ENCODE data around the gene LRBA.
"Not testable (repeated sequence)": the region's sequence is repeated elsewhere in the genome, so short reads cannot be mapped to it uniquely, and the experiment has no call there.

The LRBA gene

GRCh38 chr4:150983851-150984250, 31.2 kb downstream of the LRBA start:
- TF ChIP-seq POLR2AphosphoS5 (IDR thresholded peaks at IDR 0.05; ENCODE audit: low read depth, low read length) (no peak), TAF1 (IDR thresholded peaks at IDR 0.05; ENCODE audit: borderline replicate concordance, low read depth, low read length) (no peak), POLR2A (IDR thresholded peaks at IDR 0.05; ENCODE audit: low read depth, low read length) (no peak)
- FAIRE-seq, result no peak
- no peak for DNase-seq (ENCODE audit: insufficient read length)

GRCh38 chr4:150982557-150983233, 32.4 kb downstream of the LRBA start:
- FAIRE-seq, result peak; percentile 56
- no peak for TF ChIP-seq POLR2AphosphoS5 (IDR thresholded peaks at IDR 0.05; ENCODE audit: low read depth, low read length)
- no peak for DNase-seq (ENCODE audit: insufficient read length)

GRCh38 chr4:150978738-150979575, 36.1 kb downstream of the LRBA start:
- no peak for TF ChIP-seq TAF1 (IDR thresholded peaks at IDR 0.05; ENCODE audit: borderline replicate concordance, low read depth, low read length)
- FAIRE-seq, result no peak
- no peak for DNase-seq (ENCODE audit: insufficient read length)

- DNase-seq (ENCODE audit: insufficient read length) (no peak), FAIRE-seq (no peak)
- TF ChIP-seq TAF1 (IDR thresholded peaks at IDR 0.05; ENCODE audit: borderline replicate concordance, low read depth, low read length) (no peak), POLR2A (IDR thresholded peaks at IDR 0.05; ENCODE audit: low read depth, low read length) (no peak), POLR2AphosphoS5 (IDR thresholded peaks at IDR 0.05; ENCODE audit: low read depth, low read length) (no peak)
Observed at GRCh38 chr4:150976478-150977118, 38.5 kb downstream of the LRBA start.

GRCh38 chr4:150974750-150975149, 40.3 kb downstream of the LRBA start:
- FAIRE-seq (peak; percentile 71), DNase-seq (ENCODE audit: insufficient read length) (no peak)
- TF ChIP-seq TAF1 (IDR thresholded peaks at IDR 0.05; ENCODE audit: borderline replicate concordance, low read depth, low read length) (no peak), POLR2A (IDR thresholded peaks at IDR 0.05; ENCODE audit: low read depth, low read length) (no peak), POLR2AphosphoS5 (IDR thresholded peaks at IDR 0.05; ENCODE audit: low read depth, low read length) (no peak)

GRCh38 chr4:150974252-150974640, 40.8 kb downstream of the LRBA start:
- DNase-seq (ENCODE audit: insufficient read length) (no peak), FAIRE-seq (no peak)
- TF ChIP-seq POLR2AphosphoS5 (IDR thresholded peaks at IDR 0.05; ENCODE audit: low read depth, low read length), result no peak
- TF ChIP-seq TAF1 (IDR thresholded peaks at IDR 0.05; ENCODE audit: borderline replicate concordance, low read depth, low read length), result no peak
- TF ChIP-seq POLR2A (IDR thresholded peaks at IDR 0.05; ENCODE audit: low read depth, low read length), result no peak

- TF ChIP-seq TAF1 (IDR thresholded peaks at IDR 0.05; ENCODE audit: borderline replicate concordance, low read depth, low read length) (no peak), POLR2AphosphoS5 (IDR thresholded peaks at IDR 0.05; ENCODE audit: low read depth, low read length) (no peak), POLR2A (IDR thresholded peaks at IDR 0.05; ENCODE audit: low read depth, low read length) (no peak)
- FAIRE-seq (no peak), DNase-seq (ENCODE audit: insufficient read length) (no peak)
Observed at GRCh38 chr4:150973626-150974251, 41.3 kb downstream of the LRBA start.

- DNase-seq (ENCODE audit: insufficient read length) (no peak), FAIRE-seq (peak; percentile 5)
Observed at GRCh38 chr4:150972592-150972991, 42.5 kb downstream of the LRBA start.

GRCh38 chr4:150971901-150972300, 43.2 kb downstream of the LRBA start:
- no peak for TF ChIP-seq POLR2AphosphoS5 (IDR thresholded peaks at IDR 0.05; ENCODE audit: low read depth, low read length)
- TF ChIP-seq TAF1 (IDR thresholded peaks at IDR 0.05; ENCODE audit: borderline replicate concordance, low read depth, low read length), result no peak
- no peak for TF ChIP-seq POLR2A (IDR thresholded peaks at IDR 0.05; ENCODE audit: low read depth, low read length)
- FAIRE-seq, result no peak
- DNase-seq (ENCODE audit: insufficient read length), result no peak

More at GRCh38 chr4:150972592-150972991, 42.5 kb downstream of the LRBA start:
- TF ChIP-seq POLR2AphosphoS5 (IDR thresholded peaks at IDR 0.05; ENCODE audit: low read depth, low read length) (no peak), TAF1 (IDR thresholded peaks at IDR 0.05; ENCODE audit: borderline replicate concordance, low read depth, low read length) (no peak), POLR2A (IDR thresholded peaks at IDR 0.05; ENCODE audit: low read depth, low read length) (no peak)

- FAIRE-seq, result no peak
Observed at GRCh38 chr4:150970685-150971151, 44.4 kb downstream of the LRBA start.

GRCh38 chr4:150964754-150965153, 50.3 kb downstream of the LRBA start:
- TF ChIP-seq POLR2AphosphoS5 (IDR thresholded peaks at IDR 0.05; ENCODE audit: low read depth, low read length) (no peak), TAF1 (IDR thresholded peaks at IDR 0.05; ENCODE audit: borderline replicate concordance, low read depth, low read length) (no peak), POLR2A (IDR thresholded peaks at IDR 0.05; ENCODE audit: low read depth, low read length) (no peak)
- no peak for FAIRE-seq
- DNase-seq (ENCODE audit: insufficient read length), result no peak

More at GRCh38 chr4:150970685-150971151, 44.4 kb downstream of the LRBA start:
- no peak for TF ChIP-seq POLR2AphosphoS5 (IDR thresholded peaks at IDR 0.05; ENCODE audit: low read depth, low read length)
- TF ChIP-seq TAF1 (IDR thresholded peaks at IDR 0.05; ENCODE audit: borderline replicate concordance, low read depth, low read length), result no peak
- no peak for TF ChIP-seq POLR2A (IDR thresholded peaks at IDR 0.05; ENCODE audit: low read depth, low read length)
- DNase-seq (ENCODE audit: insufficient read length), result no peak

- DNase-seq (ENCODE audit: insufficient read length); FAIRE-seq: not testable (repeated sequence)
Observed at GRCh38 chr4:150963602-150964345, 51.3 kb downstream of the LRBA start.

All from GM12892 (cell line).